Measurements from ENCODE around the gene ACTL9.

DNA sequence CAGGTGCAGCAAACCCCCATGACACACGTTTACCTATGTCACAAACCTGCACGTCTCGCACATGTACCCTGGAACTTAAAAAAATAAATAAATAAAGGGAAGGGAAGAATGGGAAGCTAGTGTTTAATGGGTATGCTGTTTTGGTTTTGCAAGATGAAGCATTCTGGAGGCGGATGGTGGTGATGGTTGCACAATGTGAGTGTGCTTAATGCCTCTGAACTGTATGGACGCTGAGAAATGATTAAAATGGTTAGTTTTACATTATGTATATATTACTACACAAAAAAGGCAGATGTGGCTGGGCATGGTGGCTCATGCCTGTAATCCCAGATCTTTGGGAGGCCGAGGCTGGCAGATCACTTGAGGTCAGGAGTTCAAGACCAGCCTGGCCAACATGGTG lies 50.4 kb downstream of the ACTL9 start:
- TF ChIP-seq, protein P1, sequence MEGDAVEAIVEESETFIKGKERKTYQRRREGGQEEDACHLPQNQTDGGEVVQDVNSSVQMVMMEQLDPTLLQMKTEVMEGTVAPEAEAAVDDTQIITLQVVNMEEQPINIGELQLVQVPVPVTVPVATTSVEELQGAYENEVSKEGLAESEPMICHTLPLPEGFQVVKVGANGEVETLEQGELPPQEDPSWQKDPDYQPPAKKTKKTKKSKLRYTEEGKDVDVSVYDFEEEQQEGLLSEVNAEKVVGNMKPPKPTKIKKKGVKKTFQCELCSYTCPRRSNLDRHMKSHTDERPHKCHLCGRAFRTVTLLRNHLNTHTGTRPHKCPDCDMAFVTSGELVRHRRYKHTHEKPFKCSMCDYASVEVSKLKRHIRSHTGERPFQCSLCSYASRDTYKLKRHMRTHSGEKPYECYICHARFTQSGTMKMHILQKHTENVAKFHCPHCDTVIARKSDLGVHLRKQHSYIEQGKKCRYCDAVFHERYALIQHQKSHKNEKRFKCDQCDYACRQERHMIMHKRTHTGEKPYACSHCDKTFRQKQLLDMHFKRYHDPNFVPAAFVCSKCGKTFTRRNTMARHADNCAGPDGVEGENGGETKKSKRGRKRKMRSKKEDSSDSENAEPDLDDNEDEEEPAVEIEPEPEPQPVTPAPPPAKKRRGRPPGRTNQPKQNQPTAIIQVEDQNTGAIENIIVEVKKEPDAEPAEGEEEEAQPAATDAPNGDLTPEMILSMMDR (IDR thresholded peaks at IDR 0.05), result no peak
- TF ChIP-seq POLR2A (IDR thresholded peaks at IDR 0.05), result no peak
